HT-29 (cell line): ENCODE results near the gene L3MBTL1. TPM values are rescaled to one million over a fixed set of nuclear protein-coding genes. Genes with fewer than 3 reads are reported as not detected.

ENCODE experiments used
- DNase-seq: peaks from one replicate; pipeline ENCODE4 v3.0.0-alpha.2; 2015; ENCODE audit warnings: low spot score
- total RNA-seq: library from RNA; depleted of rRNA; stranded (reverse); fragments of >200 nt; shearing (Covaris generic); gene quantifications from 2 replicates; pipeline ENCODE4 v1.2.3, GENCODE V29; 2014

L3MBTL1 gene
- total RNA-seq, 1 experiment from 2014 or later = 9.9 TPM

- no peak for DNase-seq
Observed at GRCh38 chr20:43535370-43536004, 28.0 kb downstream of the L3MBTL1 start.

- DNase-seq = no peak
Observed at GRCh38 chr20:43536041-43536816, 28.7 kb downstream of the L3MBTL1 start.

- DNase-seq = no peak
Observed at GRCh38 chr20:43536817-43537440, 29.4 kb downstream of the L3MBTL1 start.

- peak; percentile 96 for DNase-seq
Observed at GRCh38 chr20:43537921-43538877, 30.7 kb downstream of the L3MBTL1 start.

- DNase-seq = no peak
Observed at GRCh38 chr20:43538878-43539700, 31.6 kb downstream of the L3MBTL1 start.

GRCh38 chr20:43539975-43540672 is 32.6 kb downstream of the L3MBTL1 start:
- no peak for DNase-seq

GRCh38 chr20:43540673-43541060 is 33.2 kb downstream of the L3MBTL1 start:
- DNase-seq = no peak

GRCh38 chr20:43541214-43541613 is 33.7 kb downstream of the L3MBTL1 start:
- DNase-seq = peak; percentile 35

GRCh38 chr20:43542161-43542560 is 34.7 kb downstream of the L3MBTL1 start:
- DNase-seq = peak; percentile 58

GRCh38 chr20:43542674-43543073 is 35.2 kb downstream of the L3MBTL1 start:
- DNase-seq = no peak

GRCh38 chr20:43543138-43543537 is 35.6 kb downstream of the L3MBTL1 start:
- DNase-seq = no peak

- no peak for DNase-seq
Observed at GRCh38 chr20:43544501-43544900, 37.0 kb downstream of the L3MBTL1 start.

- no peak for DNase-seq
Observed at GRCh38 chr20:43545837-43546578, 38.5 kb downstream of the L3MBTL1 start.

GRCh38 chr20:43548273-43548880 is 40.9 kb downstream of the L3MBTL1 start:
- DNase-seq = no peak

- no peak for DNase-seq
Observed at GRCh38 chr20:43549416-43550065, 42.0 kb downstream of the L3MBTL1 start.

- DNase-seq = no peak
Observed at GRCh38 chr20:43550456-43550855, 43.0 kb downstream of the L3MBTL1 start.

- DNase-seq = no peak
Observed at GRCh38 chr20:43554369-43554768, 46.9 kb downstream of the L3MBTL1 start.

- peak; percentile 100 for DNase-seq
Observed at GRCh38 chr20:43558412-43559146, 51.1 kb downstream of the L3MBTL1 start, which contains the start of gene SGK2. SGK2 (plus strand) TSS chr20:43559027; CDS start chr20:43566496, 7,469 bp downstream.
